Measurements from ENCODE around the gene IQCC. TPM values are rescaled to one million over a fixed set of nuclear protein-coding genes. Genes with fewer than 3 reads are reported as not detected.

The IQCC gene
- total RNA-seq, 1 donor from 2014 or later = 3.8 TPM

GRCh38 chr1:32242341-32242851 lies 36.9 kb downstream of the IQCC start:
- TF ChIP-seq, protein P1, sequence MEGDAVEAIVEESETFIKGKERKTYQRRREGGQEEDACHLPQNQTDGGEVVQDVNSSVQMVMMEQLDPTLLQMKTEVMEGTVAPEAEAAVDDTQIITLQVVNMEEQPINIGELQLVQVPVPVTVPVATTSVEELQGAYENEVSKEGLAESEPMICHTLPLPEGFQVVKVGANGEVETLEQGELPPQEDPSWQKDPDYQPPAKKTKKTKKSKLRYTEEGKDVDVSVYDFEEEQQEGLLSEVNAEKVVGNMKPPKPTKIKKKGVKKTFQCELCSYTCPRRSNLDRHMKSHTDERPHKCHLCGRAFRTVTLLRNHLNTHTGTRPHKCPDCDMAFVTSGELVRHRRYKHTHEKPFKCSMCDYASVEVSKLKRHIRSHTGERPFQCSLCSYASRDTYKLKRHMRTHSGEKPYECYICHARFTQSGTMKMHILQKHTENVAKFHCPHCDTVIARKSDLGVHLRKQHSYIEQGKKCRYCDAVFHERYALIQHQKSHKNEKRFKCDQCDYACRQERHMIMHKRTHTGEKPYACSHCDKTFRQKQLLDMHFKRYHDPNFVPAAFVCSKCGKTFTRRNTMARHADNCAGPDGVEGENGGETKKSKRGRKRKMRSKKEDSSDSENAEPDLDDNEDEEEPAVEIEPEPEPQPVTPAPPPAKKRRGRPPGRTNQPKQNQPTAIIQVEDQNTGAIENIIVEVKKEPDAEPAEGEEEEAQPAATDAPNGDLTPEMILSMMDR (IDR thresholded peaks at IDR 0.05; ENCODE audit: unreplicated experiment) = no peak
- Mint-ChIP-seq H3K27me3 (ENCODE audit: low read depth) (no peaks in the 10 kb centered on the region), H3K4me1 (peaks cover 25% of the 10 kb centered on the region), H3K27ac (no peak overlapping the region), H3K36me3 (no peaks in the 10 kb centered on the region), H3K9me3 (no peaks in the 10 kb centered on the region), H3K4me3 (peak overlapping the region; percentile 36)
- DNase-seq (ENCODE audit: low spot score in 2 of 2, unreplicated experiment in 2 of 2) = no peak

DNA sequence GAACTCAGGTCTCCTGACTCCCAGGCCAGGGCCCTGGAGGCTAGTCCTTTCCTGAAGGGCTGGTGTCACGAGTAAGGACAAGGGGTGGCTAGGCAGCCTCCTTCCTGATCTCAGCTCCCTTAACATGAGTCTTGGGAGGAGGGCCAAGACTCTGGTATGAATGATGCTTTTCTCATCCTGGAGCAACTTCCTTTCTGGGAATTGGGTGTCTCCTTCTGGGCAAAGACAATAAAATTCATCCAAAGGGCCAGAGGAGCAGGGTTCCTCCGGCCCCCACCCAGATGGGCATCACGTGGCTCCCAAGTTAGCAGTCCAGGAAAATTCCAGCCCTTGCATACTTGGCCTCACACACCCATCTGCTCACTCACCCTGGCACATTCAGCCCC lies 41.4 kb downstream of the IQCC start, which contains the start of gene FAM167B:
TSS of gene FAM167B (plus strand) at position 335 of the 386 bp plus-strand sequence. CDS start 200 bp downstream, outside the sequence.
- H3K27ac Mint-ChIP-seq = no peak within 1 kb of the TSS
- TF ChIP-seq, protein P1 (IDR thresholded peaks at IDR 0.05; ENCODE audit: unreplicated experiment) = no peak
- H3K27me3 Mint-ChIP-seq (ENCODE audit: low read depth) = no peaks in the 10 kb centered on the region
- H3K36me3 Mint-ChIP-seq = no peaks in the 10 kb centered on the region
- no peak for DNase-seq (ENCODE audit: low spot score in 2 of 2, unreplicated experiment in 2 of 2)
- H3K9me3 Mint-ChIP-seq = no peaks in the 10 kb centered on the region
- no peak within 1 kb of the TSS for H3K4me3 Mint-ChIP-seq
- peaks cover 20% of the 10 kb centered on the region for H3K4me1 Mint-ChIP-seq

- Mint-ChIP-seq H3K36me3 (no peaks in the 10 kb centered on the region), H3K9me3 (no peaks in the 10 kb centered on the region), H3K27me3 (ENCODE audit: low read depth) (no peaks in the 10 kb centered on the region), H3K4me1 (peaks cover 21% of the 10 kb centered on the region), H3K4me3 (no peak overlapping the region), H3K27ac (no peak overlapping the region)
- DNase-seq (ENCODE audit: low spot score in 2 of 2, unreplicated experiment in 2 of 2) = no peak
- TF ChIP-seq, protein P1 (IDR thresholded peaks at IDR 0.05; ENCODE audit: unreplicated experiment) = no peak
Measured at GRCh38 chr1:32247452-32247851, 42.0 kb downstream of the IQCC start.

DNA sequence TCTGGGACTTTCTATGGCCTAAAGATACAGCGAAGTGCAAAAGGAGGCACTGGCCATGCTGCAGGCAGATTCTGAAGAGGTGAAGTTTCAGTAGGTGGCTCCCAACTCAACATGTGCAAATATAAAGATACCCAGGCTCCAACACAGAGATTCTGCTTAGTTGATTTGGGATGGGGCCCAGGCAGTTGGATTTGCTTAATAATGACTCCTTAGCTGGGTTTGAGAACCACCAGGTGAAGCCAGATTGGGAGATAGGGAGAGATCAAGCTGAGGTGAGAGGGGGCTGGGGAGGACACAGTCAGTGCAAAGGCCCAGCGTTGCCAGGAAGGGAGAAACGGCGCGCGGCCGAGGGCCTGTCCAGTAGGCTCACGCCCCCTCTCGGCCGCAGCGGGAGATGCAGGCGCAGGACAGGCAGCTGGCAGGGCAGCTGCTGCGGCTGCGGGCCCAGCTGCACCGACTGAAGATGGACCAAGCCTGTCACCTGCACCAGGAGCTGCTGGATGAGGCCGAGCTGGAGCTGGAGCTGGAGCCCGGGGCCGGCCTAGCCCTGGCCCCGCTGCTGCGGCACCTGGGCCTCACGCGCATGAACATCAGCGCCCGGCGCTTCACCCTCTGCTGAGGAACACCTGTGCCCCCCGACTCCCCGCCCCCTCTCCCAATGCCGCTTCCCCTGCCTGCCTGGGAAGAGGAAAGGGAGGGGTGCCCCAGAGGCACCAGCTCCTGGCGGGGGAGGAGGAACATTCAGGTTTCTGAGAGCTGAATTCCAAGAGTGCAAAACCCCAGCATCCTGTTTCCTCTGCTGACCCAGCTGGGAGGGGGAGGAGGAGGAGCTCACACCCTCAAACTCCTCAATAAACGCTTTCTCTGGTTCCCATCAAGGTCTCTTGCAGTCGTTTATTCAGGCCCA lies 42.8 kb downstream of the IQCC start:
- H3K4me3 Mint-ChIP-seq = no peak overlapping the region
- H3K9me3 Mint-ChIP-seq = no peaks in the 10 kb centered on the region
- no peaks in the 10 kb centered on the region for H3K27me3 Mint-ChIP-seq (ENCODE audit: low read depth)
- H3K36me3 Mint-ChIP-seq = no peaks in the 10 kb centered on the region
- H3K27ac Mint-ChIP-seq = no peak overlapping the region
- H3K4me1 Mint-ChIP-seq = peaks cover 19% of the 10 kb centered on the region
- peak; percentile 57 to 79 for DNase-seq (ENCODE audit: low spot score in 2 of 2, unreplicated experiment in 2 of 2)
- TF ChIP-seq, protein P1 (IDR thresholded peaks at IDR 0.05; ENCODE audit: unreplicated experiment) = peak; percentile 83

DNA sequence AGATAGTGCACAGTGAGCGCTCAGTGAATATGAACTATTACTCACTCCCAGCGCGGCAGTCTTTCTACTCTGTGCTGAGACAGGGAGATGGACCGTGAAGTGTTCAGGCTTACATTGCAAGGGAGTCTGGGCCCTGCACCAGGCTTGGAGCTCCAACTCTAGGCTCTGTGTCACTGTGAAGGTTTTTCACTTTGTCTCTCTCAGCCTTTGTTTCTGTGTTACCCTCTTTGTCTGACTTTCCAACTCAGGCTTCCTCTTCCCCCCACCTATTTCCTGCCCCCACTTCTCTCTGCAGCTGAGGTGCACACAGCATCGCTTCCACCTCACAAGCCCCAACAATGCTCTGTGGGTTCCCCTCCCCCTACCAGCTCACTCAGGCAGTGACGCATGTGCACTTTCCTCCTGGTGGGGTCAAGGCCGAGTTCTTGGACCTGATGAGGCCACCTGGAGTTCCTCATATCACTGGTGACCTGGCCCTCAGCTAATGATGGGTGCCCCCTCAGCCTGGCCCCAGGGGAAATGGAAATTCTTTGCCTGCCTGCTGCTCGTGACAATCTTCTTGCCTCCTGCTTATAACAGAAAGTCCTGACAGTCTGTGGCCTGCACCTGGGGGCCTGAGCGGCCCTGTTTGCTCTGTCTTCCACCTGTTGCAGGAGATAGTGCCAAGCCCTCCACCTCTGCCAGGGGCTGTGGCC lies 44.5 kb downstream of the IQCC start:
- Mint-ChIP-seq H3K27ac (no peak overlapping the region), H3K9me3 (no peaks in the 10 kb centered on the region), H3K4me1 (peaks cover 19% of the 10 kb centered on the region), H3K36me3 (no peaks in the 10 kb centered on the region), H3K27me3 (ENCODE audit: low read depth) (no peaks in the 10 kb centered on the region), H3K4me3 (no peak overlapping the region)
- no peak for DNase-seq (ENCODE audit: low spot score in 2 of 2, unreplicated experiment in 2 of 2)
- TF ChIP-seq, protein P1 (IDR thresholded peaks at IDR 0.05; ENCODE audit: unreplicated experiment) = no peak

Data from mesothelial cell of epicardium (in vitro differentiated cells).